Breast epithelium (tissue), 3 donors: ENCODE results near the gene LMO1.

Source experiments
- POLR2A ChIP-seq: fragments of 450-650 bp; IDR thresholded peaks from one replicate; pipeline ENCODE4 v1.6.1; 2016; ENCODE audit warnings: antibody characterized with exemption, mild to moderate bottlenecking, moderate library complexity
- POLR2AphosphoS5 ChIP-seq, 3 donors: sonication (generic); formaldehyde crosslinking; IDR thresholded peaks; one replicate each; pipeline ENCODE4 v1.6.1; 2017; ENCODE audit warnings: antibody characterized with exemption in 3 of 3
- TF ChIP-seq, protein P1 (sequence below), 3 donors: fragments of 450-650 bp; IDR thresholded peaks; one replicate each; pipeline ENCODE4 v1.5.1; 2016 to 2017; ENCODE audit warnings: antibody characterized with exemption in 3 of 3, mild to moderate bottlenecking in 3 of 3, moderate library complexity in 3 of 3

DNA sequence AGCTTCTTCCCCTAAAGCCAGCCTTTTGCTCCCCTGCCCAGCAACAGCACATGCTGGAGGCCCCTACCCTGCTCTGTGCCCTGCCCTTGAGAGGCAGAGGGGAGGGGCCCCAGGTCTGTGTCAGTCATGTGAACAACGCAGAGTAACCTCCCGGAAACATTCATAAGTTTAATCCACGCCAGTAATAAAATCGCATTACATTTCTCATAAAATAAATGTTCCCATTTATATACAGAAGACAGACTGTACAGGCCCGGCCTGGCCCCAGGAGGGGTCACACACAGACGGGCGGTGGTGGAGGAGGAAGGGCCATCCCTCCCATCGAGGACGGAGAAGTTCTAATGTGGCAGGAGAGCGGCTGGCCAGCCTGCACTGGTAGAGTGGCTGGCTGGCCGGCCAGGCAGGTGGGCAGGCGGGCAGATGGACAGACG is 39.5 kb downstream of the LMO1 start:
- TF ChIP-seq POLR2A: no peak
- TF ChIP-seq, protein P1, sequence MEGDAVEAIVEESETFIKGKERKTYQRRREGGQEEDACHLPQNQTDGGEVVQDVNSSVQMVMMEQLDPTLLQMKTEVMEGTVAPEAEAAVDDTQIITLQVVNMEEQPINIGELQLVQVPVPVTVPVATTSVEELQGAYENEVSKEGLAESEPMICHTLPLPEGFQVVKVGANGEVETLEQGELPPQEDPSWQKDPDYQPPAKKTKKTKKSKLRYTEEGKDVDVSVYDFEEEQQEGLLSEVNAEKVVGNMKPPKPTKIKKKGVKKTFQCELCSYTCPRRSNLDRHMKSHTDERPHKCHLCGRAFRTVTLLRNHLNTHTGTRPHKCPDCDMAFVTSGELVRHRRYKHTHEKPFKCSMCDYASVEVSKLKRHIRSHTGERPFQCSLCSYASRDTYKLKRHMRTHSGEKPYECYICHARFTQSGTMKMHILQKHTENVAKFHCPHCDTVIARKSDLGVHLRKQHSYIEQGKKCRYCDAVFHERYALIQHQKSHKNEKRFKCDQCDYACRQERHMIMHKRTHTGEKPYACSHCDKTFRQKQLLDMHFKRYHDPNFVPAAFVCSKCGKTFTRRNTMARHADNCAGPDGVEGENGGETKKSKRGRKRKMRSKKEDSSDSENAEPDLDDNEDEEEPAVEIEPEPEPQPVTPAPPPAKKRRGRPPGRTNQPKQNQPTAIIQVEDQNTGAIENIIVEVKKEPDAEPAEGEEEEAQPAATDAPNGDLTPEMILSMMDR (IDR thresholded peaks at IDR 0.05): no peak
- TF ChIP-seq POLR2AphosphoS5 (IDR thresholded peaks at IDR 0.05): no peak
